ENCODE results near the gene TDRD6.
A peak's percentile ranks its signal among the peaks of the same experiment; 100 is the strongest.

Gene TDRD6

DNA sequence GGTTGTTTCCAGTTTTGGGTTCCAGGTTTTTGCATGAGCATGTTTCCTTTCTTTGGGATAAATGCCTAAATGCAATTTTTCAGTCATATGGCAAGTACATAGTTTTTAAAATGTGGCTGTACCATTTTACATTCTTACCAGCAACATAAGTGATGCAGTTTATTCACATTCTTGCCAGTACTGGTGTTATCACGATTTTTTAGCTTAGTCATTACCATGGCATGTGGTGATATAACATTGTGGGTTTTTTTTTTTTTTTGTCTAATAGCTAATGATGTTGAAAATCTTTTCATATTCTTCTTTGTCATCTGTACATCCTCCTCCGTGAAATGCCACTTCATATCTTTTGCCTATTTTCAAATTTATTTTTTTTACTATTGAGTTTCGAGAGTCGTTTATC, 2.9 kb upstream of the TDRD6 start:
- DNase-seq = peak; percentile 62

DNA sequence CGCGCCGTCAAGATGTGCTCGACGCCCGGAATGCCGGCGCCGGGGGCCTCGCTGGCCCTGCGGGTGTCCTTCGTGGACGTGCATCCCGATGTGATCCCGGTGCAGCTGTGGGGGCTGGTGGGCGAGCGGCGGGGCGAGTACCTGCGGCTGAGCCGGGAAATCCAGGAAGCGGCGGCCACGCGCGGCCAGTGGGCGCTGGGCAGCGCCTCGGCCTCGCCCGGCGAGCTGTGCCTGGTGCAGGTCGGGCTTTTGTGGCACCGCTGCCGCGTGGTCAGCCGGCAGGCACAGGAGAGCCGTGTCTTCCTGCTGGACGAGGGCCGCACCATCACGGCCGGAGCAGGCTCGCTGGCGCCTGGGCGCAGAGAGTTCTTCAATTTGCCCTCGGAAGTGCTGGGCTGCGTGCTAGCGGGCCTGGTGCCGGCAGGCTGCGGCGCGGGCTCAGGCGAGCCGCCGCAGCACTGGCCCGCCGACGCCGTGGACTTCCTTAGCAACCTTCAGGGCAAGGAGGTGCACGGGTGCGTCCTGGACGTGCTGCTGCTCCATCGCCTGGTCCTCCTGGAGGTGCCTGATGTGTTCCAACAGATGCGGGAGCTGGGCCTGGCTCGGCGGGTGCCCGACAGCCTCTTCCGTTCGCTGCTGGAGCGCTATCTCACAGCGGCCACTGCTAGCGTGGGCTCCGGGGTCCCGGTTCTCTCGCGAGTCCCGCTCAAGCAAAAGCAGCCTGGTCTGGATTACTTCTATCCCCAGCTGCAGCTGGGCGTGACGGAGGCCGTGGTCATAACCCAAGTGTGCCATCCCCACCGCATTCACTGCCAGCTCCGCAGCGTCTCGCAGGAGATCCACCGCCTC, 656 bp downstream of the TDRD6 start:
- no peak for DNase-seq

DNA sequence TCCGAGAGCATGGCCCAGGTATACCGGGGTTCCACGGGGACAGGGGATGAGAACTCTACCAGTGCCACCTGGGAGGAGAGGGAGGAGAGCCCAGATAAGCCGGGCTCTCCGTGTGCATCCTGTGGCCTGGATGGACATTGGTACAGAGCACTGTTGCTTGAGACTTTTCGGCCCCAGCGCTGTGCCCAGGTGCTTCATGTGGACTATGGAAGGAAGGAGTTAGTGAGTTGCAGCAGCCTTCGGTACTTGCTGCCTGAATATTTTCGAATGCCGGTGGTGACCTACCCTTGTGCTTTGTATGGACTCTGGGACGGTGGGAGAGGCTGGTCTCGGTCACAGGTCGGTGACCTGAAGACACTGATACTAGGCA, 1.3 kb downstream of the TDRD6 start:
- DNase-seq = no peak

DNA sequence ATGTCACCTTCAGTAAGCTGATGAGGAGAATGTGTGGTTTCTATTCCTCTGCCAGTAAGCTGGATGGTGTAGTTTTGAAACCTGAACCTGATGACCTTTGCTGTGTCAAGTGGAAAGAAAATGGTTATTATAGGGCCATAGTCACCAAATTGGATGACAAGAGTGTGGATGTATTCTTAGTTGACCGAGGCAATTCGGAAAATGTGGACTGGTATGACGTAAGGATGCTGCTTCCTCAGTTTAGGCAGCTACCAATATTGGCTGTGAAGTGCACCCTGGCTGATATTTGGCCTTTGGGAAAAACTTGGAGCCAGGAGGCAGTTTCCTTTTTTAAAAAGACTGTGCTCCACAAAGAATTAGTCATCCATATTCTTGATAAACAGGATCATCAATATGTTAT, 2.0 kb downstream of the TDRD6 start:
- DNase-seq = no peak

DNA sequence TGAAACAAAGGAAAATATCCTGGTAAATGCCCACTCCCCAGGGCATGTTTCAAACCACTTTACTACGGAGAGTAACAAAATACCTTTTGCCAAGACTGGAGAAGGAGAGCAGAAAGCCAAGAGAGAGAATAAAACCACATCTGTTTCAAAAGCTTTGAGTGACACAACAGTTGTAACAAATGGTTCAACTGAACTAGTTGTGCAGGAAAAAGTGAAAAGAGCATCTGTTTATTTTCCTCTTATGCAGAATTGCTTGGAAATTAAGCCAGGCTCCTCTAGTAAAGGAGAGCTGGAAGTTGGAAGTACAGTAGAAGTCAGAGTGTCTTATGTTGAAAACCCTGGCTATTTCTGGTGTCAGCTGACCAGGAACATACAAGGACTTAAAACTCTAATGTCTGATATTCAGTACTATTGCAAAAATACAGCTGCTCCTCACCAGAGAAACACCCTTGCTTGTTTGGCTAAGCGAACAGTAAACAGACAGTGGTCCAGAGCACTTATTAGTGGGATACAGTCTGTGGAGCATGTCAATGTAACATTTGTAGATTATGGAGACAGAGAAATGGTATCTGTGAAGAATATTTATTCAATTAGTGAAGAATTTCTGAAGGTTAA, 2.6 kb downstream of the TDRD6 start:
- DNase-seq = no peak

DNA sequence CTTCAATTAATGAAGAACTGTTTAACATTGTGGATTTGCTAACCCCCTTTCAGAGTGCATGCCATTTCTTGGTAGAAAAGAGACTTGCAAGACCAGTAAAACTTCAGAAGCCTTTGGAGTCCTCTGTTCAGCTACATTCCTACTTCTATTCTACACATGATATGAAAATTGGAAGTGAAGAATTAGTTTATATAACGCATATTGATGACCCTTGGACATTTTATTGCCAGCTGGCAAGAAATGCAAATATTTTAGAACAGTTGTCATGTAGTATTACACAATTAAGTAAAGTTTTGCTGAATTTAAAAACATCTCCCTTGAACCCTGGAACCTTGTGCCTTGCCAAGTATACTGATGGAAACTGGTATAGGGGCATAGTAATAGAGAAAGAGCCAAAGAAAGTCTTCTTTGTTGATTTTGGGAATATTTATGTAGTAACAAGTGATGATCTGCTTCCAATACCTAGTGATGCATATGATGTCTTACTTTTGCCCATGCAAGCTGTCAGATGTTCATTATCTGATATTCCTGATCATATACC, 3.3 kb downstream of the TDRD6 start:
- DNase-seq = no peak

DNA sequence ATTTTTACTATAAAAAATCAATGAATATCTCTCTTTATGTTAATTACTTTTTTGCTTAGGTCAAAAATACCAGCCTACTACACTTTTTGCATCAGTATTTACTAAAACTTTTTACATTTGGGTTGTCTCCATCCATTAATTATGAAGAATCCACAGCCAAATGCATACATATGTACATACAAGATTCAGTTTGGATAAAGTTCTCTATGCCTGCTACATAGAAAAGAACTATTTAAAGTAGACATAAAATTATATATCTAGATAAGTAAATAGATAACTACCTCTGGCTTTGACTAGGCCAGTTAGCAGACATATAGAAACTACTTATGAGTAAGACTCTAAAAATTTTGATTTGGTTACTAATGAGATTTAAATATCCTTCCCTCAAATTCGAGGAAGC, 12.3 kb downstream of the TDRD6 start:
- no peak for DNase-seq

DNA sequence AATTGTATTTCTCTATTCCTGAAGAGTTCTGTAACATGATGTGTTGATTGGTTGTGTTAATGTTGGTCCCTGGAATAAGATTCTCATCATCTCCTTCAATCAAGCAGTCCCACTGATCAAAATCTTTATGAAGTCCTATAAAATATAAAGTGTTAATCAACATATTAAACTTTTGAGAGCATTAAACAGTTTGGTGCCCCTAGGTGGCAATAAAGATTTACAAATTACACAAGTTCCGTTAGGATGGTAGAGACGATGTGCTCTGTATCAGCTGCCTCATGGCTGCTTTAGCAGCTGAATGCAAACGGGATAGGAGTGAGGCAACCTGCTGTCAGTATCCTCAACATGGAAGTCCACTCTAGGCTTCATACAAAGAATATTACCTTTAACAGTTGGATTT, 16.9 kb downstream of the TDRD6 start:
- peak; percentile 75 for DNase-seq

DNA sequence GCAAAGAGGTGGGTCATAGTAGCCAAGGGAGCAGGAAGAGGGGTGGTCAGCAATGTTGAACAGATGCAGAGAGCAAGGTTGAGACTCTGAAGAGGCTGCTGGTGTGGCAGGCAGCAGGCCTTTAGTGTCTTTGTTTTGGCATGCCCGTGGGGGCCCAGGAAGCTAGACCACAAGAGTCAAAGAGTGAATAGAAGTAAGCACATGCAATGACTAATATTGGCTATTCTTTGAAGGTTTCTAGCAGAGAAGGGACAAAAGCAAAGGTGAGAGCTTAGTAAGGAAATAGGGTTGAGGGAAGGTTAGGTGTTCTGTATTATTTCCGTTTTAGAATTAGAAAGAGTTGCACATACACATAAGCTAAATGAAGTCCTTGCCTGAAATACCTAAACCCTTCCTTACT, 18.8 kb downstream of the TDRD6 start:
- DNase-seq = no peak

DNA sequence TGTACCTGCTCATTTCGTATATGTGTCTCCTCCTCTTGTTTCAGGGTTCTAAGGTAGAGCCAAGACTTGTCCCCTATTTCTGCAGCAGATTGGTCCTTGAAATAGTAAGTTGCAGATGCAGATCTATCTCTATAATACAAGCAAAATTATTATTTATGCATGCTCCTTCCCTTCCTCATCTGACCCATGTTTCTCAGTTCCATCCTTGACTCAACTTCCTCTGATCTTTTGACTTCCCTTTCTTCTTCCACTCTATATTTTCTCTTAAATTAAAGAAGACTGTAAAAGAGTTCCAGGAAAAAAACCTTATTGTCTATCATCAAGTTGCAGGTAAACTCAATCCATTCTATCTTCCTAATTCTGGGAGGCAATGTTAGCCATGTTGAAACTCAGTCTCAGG, 23.8 kb downstream of the TDRD6 start:
- no peak for DNase-seq

DNA sequence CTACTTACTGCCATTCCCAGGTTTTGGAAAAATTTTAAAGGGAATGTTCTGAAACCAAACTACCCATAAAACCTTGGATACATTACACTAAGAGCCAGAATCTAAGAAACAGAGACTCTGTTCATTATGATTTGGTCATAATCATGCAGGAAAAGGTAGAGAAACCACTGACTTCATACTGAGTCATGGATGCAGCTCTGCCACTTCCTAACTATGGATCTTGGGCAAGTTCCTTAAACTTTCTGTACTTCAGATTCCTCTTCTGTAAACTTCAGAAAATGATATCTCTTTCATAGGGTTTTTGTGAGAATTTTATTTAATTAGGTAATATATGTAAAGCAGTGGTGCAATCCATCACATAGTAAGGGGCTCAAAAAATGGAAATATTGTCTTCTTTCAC, 27.5 kb downstream of the TDRD6 start:
- no peak for DNase-seq

DNA sequence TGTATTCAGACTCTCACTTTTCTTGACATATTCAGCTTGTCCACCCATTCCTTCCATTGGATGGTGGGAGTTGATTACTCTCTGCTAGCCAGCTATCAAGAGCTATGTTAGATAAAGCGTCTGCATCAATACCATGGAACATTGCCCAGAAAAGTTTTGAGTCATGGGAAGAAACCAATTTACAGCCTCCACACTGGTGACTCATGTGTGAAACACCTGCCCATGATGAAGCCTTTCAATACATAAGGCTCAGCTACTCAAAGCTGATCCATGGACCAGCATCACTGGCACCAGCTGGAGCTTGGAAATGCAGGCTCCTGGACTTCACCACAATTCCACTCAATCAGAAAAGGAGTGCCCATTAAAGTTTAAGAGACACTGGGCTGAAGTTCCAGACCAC, 31.4 kb downstream of the TDRD6 start:
- DNase-seq = no peak

DNA sequence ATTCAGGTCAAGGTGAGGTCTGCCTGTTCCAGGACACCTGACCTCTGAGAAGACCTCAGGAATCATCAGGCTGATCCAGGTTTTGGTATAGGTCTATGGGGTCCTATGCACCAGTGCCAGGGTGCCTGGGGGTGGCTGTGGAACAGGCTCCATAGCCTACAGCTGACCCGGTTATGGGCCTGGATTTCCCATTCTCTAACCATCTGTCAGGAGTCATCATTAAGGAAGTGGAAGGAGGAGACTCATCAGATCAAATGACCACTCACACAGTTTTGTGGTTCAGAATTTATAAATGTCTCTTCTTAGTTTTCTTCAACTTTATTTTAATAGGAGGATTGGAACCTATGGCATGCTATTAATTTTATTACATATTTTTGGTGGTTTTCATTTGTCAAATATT, 32.7 kb downstream of the TDRD6 start:
- no peak for DNase-seq

DNA sequence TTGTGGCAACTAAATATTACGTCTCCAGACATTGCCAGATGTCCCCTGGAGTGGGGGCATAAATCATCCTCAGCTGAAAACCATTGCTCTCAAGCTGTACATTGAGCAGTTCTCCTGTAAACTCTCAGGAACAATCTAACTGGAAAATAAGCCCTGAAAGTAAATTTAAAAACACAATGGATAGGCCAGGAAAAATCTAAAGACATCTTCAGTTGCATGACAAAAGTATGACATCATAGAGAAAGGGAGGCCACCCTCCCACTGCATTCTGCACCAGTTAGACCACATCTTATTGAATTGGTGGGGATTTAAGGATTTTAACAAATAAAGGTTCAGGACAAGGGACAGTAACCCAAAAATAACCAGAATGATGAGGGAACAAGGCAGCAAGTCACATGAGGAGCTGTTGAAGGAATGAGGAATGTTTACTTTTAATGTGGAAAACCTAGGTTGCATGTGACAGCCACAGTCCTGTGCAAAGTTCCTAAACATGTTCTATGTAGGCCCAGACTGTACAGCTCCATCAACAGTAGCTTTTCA, 42.2 kb downstream of the TDRD6 start:
- no peak for DNase-seq

DNA sequence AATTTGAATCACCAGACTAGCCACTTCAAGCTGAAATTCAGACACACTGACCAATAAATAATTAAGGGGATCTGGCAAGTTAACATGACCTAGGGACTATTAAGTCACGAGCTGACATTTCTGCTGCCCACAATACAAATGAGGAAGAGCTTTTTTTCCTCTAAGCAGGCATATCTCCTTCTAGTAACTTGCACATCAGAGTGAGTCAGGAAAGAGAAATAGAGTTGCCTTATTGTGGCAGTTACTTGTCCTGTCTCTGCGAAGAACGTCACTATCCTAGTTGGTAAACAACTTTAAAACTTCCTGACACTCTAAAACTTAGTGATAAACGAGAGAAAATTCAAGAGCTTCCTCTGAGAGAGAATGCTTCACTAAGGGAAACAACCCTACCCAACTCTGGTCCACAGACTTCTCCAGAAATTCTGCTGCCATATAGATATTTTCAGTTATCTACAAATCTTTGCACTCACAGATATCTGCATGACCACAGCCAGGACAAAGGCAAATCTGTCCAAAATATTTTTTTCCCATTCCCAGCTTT, 43.3 kb downstream of the TDRD6 start:
- DNase-seq = peak; percentile 52

DNA sequence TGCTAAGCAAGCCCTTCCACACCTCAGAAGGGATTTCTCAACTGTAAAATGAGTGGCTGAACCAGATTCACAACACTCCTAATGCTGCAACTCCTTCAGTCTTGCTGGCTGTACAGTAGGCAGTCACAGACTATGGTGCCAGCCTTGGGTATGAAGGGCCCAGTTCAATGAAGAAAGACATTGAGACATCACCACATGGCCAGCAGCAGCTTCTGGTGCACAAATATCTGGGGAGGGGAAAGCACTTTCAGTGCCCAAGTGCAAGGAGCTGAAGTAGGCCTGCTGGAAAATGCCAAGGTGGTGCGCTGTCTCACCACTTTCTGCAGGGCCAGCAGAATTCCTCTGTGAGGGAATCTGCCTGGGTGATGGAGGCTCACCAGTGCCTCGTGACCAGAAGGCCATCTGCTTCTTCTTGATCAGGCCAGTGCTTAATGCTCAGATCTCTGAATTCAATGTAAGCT, 45.7 kb downstream of the TDRD6 start:
- DNase-seq = no peak

DNA sequence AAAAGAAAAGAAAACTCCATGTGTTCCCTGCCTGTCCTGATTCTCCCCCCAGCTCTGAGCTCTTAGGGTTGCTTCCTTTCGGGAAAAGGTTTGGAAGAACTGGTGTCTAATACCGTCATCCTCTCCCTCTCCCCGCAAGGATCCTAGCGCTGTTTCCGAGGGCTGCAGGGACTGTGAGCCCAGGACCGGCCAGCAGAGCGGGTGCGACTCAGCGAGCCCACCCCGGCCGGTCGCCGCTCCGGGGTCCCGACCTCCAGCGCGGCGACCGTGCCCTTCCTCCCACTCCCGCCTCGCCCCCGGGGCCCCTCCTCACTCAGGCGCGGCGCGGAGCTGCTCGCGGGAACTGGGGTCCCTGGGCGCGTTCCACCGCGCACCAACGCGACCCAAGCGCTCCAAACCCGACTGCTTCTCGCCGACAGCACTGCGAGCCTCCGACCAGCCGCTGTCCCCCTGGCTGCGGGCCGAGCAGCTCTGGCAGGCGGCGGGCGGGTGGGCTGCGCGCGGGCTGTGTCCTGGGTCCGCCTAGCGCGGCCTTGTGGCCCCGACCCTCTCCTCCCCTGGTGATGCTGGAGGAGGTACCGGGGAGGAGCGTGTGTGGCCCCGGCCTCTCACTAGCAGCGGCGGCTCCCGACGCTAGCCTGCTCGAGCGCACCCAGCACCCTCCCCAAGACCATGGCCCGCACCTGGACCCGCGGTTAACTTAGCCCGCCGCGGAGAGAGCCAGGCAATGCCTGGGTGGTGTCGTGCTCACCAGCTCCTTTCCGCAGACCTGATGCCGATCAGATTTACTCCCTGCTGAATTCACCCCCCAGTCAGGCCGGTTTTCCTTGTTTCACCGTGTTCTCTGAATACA, 47.4 kb downstream of the TDRD6 start, which contains the start of gene PLA2G7:
Gene PLA2G7, minus strand, starts transcription at position 509 of the 853 bp plus-strand sequence. CDS start 12,484 bp downstream, outside the sequence.
- DNase-seq = peak; percentile 33

DNA sequence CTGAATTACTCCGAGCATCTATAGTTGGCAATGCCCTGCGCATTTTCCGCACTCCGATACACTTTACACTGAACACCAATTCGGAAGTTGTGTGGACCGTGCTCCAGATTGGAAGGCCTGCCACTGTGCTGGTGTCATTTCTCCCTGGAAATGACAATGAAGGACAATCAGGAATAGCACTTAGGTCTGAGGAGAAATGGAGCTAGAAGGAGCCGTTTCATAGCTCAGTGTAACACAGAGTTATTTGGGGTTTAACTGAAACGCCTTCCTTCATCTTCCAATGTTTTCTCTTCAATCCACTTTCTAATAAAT, 48.0 kb downstream of the TDRD6 start:
- no peak for DNase-seq

DNA sequence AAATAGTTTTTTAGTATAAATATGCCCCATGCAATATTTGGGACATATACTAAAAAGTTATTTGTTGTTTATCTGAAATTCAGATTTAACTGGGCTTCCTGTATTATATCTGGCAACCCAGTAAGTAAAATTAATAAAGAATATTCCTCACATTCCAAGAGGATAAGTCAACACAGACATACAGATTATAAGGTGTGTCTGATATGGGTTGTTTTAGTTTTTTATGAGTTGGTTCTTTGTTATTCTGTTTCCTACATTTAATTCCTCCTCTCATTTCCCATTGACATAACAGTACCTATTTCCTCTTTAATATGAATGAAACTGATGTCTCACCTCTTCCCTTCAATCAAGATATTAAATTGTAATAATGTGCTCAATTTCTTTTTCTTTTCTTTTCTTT, 49.2 kb downstream of the TDRD6 start:
- no peak for DNase-seq

DNA sequence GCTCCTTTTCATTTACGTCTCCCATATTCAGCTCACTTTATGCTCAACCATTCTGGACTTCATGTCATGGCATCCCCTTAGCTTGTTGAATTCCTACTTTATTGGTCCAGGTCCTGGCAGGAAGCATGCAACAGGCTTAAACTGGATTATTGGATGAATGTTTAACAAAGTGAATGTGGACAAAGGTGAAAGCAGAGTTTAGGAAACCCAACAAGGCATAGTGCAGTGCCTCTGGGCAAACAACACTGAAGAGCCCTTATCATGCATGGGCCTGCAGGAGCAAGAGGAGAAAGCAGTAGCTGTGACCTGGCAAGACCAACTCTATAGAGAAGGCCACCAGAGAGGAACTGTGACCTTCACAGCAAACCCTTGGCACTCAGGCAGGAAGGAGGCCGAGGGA, 53.8 kb downstream of the TDRD6 start:
- no peak for DNase-seq

DNA sequence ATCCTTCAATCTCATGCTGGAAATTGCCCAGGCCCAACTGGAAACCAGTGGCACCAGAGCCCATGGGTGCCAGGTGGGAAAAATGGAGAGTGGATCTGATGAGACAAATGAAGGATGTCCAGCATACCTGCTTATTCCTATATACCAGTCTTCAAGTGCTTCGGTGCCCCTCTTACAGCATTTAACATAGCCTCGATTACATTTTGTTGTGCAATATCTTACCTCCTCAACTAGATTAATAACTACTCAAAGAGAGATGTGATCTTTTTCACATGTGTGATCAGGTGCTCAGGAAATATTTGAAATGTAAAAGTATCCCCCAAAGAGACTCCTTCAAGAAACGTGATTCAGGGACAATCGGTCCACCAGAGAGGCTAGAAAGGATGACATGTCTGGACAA, 54.2 kb downstream of the TDRD6 start:
- DNase-seq = no peak

DNA sequence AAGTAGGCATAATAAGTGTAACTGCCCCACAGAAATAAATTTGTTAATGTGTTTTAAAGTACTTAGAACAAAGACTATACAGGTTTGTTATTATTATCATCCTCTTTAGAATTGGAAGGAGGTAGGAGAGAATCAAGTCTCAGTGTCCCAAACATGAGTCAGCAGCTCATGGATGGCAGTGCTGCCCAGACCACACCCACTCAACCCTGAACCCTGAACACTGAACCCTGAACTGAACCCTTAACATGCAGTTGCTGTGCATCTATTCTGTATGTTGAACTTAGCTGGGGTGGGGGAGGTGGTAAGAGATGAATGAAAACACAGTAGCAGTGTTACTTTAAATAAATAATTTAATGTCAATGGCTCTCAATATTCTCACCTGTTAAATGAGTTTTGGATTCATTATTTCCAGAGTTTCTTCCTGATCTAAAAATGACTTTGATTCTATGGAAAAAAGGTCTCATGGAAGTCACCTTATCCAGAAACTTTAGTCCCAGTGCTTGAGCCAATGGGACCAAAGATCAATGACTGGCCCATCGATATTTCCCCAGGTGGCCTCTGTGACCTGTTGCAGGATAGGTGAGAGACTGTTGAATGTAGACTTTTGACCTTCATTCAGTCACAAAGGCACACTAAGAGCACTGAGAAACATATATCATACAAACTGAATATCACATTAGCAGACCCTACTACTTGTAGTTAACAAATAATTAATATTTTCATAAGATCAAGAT, 55.9 kb downstream of the TDRD6 start:
- DNase-seq = no peak
